Body of pancreas (tissue), 4 donors: ENCODE measurements around the gene SMPDL3A.

ENCODE experiments used
- CTCF ChIP-seq, 7 experiments: fragments of 450-650 bp in 4 of 7; fragments of 200-600 bp in 3 of 7; sonication (generic) in 3 of 7; IDR thresholded peaks; one replicate each; pipeline ENCODE4 v1.5.1; 2016 to 2019; ENCODE audit warnings: antibody characterized with exemption in 7 of 7
- POLR2A ChIP-seq, 3 donors: fragments of 450-650 bp; IDR thresholded peaks; one replicate each; pipeline ENCODE4 v1.6.1; 2016; ENCODE audit warnings: antibody characterized with exemption in 3 of 3, mild to moderate bottlenecking in 2 of 3

DNA sequence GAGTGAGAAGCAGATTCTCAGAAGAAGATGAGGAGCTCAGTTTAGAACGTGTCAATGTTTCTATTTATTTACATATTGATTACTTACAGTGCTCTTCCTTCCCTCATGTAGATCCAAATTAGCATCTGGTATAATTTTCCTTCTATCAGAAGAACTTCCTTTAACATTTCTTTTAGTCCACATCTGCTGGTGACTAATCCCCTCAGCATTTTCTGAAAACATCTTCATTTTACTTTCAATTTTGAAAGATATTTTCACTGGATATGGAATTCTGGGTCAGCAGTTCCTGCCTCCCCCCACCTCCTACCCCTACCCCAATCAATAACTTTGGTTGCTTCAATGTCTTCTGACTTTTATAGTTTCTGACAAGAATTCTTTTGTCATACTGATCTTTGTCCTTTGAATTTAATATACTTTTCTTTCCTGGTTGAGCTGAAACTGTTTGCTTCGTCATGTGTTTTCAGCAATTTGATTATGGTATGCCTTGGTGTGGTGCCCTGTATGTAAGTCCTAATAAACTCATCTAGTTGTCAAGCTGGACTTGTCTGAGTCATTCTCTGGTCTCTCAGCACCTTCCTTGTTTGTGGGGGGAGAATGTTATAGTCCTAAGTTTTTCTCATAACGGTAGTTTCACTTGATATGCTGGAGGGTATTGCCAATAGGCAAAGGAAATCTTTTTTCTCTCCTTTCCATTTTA, 57.0 kb downstream of the SMPDL3A start:
- TF ChIP-seq CTCF (IDR thresholded peaks at IDR 0.05) (no peak), POLR2A (IDR thresholded peaks at IDR 0.05) (no peak)
